Choroid plexus epithelial cell (primary cell): ENCODE data around the gene ARL8B.
"Not testable (repeated sequence)": the region's sequence is repeated elsewhere in the genome, so short reads cannot be mapped to it uniquely, and the experiment has no call there.

Experiments
- DNase-seq: peaks from one replicate; pipeline ENCODE4 v3.0.0-alpha.2; 2010; ENCODE audit warnings: low read depth
- H3K4me3 ChIP-seq: 2 replicates; pipeline ENCODE4 v1.5.1; 2011; ENCODE audit warnings: low read depth, mild to moderate bottlenecking, control low read depth, low read length, moderate library complexity
- CTCF ChIP-seq: conservative IDR thresholded peaks from 2 replicates; pipeline ENCODE4 v1.5.1; 2011; ENCODE audit warnings: low read depth, mild to moderate bottlenecking, control low read depth, inconsistent platforms, low read length, moderate library complexity

Gene ARL8B

GRCh38 chr3:5095886-5096285 lies 26.2 kb upstream of the ARL8B start:
- peak; percentile 92 for DNase-seq
- H3K4me3 ChIP-seq = peak overlapping the region; percentile 45
- peak; percentile 39 for TF ChIP-seq CTCF

GRCh38 chr3:5096336-5097008 lies 25.6 kb upstream of the ARL8B start:
- DNase-seq = peak; percentile 55
- no peak for TF ChIP-seq CTCF
- H3K4me3 ChIP-seq = no peak overlapping the region

- no peak for TF ChIP-seq CTCF
- H3K4me3 ChIP-seq = no peak overlapping the region
- DNase-seq = no peak
These were observed 23.7 kb upstream of the ARL8B start for GRCh38 chr3:5098346-5098745.

- TF ChIP-seq CTCF = no peak
- no peak for DNase-seq
- no peak overlapping the region for H3K4me3 ChIP-seq
These were observed 19.6 kb upstream of the ARL8B start for GRCh38 chr3:5102532-5102931.

DNA sequence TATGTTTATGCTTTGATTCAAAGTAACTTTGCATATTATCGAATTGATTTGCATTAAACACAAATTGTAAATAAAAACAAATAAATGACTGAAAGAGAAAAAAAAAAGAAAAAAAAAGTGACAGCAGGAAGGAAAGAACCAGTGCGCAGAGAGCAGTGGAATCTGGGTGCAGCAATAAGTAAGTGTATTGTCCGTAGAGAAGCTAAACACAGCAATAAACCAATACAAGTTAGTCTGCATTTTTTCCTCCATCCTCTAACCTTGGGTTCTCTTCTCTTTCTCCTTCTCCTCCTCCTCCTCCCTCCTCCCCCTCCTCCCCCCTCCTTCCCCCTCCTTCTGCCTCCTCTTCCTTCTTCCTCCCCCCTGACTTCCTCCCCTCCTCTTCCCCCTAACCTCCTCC lies 18.3 kb upstream of the ARL8B start:
- H3K4me3 ChIP-seq = no peak overlapping the region
- TF ChIP-seq CTCF = no peak
- DNase-seq = no peak

DNA sequence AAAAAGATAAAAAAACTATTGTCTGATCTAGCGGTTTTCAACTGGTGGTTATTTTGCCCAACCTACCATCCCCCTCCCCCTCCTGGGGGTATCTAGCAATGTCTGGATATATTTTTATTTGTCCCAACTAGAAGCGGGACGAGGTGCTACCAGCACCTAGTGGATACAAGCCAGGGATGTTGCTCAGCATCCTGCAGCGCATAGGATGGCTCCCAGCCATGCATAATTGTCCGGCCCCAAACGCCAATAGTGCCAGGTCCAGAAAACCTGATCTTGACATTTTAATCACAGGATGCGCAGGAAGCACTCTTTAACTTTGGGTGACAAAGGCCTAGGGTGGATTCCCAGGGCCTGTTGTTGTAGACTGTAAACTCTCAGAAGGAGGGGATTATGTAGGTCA lies 17.0 kb upstream of the ARL8B start:
- DNase-seq = no peak
- no peak overlapping the region for H3K4me3 ChIP-seq
- TF ChIP-seq CTCF = no peak

DNA sequence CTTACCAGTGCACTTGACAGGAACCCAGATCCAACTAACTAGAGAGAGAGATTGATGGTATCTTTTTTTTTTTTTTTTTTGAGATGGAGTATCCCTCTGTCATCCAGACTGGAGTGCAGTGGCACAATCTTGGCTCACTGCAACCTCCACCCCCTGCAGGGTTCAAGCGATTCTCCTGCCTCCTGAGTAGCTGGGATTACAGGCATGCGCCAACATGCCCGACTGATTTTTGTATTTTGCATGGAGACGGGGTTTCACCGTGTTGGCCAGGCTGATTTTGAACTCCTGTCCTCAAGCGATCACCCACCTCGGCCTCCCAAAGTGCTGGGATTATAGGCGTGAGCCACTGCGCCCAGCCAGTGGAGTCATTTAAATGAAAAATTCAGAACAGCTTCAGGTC lies 15.7 kb upstream of the ARL8B start:
- DNase-seq, H3K4me3 ChIP-seq: not testable (repeated sequence)

- not testable (repeated sequence) for DNase-seq, H3K4me3 ChIP-seq
These were observed 15.2 kb upstream of the ARL8B start for GRCh38 chr3:5106933-5107334.
